Ovary (tissue), 9 donors: ENCODE data around the gene ASH1L. TPM values are rescaled to one million over a fixed set of nuclear protein-coding genes. Genes with fewer than 3 reads are reported as not detected.
"Not testable (repeated sequence)": the region's sequence is repeated elsewhere in the genome, so short reads cannot be mapped to it uniquely, and the experiment has no call there.

Experiments used
- DNase-seq, 5 donors: peaks; one replicate each; pipeline ENCODE4 v3.0.0-alpha.2; 2019 to 2020
- H3K27ac ChIP-seq, 2 donors: fragments of 200-600 bp; one replicate each; pipeline versions ENCODE4 v1.5.1 to v1.8.0; 2019 to 2022
- H3K27me3 ChIP-seq: fragments of 200-600 bp; one replicate; pipeline ENCODE4 v1.8.0; 2022
- H3K36me3 ChIP-seq: fragments of 200-600 bp; sonication (generic); one replicate; pipeline ENCODE4 v1.5.1; 2019
- H3K4me1 ChIP-seq: one replicate; pipeline ENCODE4 v1.8.1; 2013; ENCODE audit warnings: mild to moderate bottlenecking, moderate library complexity; ENCODE audit not compliant: insufficient read depth
- H3K4me3 ChIP-seq: fragments of 200-600 bp; sonication (generic); one replicate; pipeline ENCODE4 v1.5.1; 2017
- H3K9me3 ChIP-seq, 2 donors: fragments of 200-600 bp in 1 of 2; sonication (generic) in 1 of 2; one replicate each; pipeline versions ENCODE4 v1.5.1 to v1.8.1; 2013 to 2019; ENCODE audit warnings: mild to moderate bottlenecking in 1 of 2, moderate library complexity in 1 of 2
- CTCF ChIP-seq, 3 donors: fragments of 450-650 bp in 2 of 3; fragments of 200-600 bp in 1 of 3; IDR thresholded peaks; one replicate each; pipeline versions ENCODE4 v1.5.1 to v1.8.0; 2016 to 2022; ENCODE audit warnings: antibody characterized with exemption in 3 of 3, mild to moderate bottlenecking in 1 of 3
- EP300 ChIP-seq: sonication (generic); formaldehyde crosslinking; IDR thresholded peaks from one replicate; pipeline ENCODE4 v1.6.1; 2017; ENCODE audit warnings: antibody characterized with exemption
- POLR2A ChIP-seq: fragments of 450-650 bp; IDR thresholded peaks from one replicate; pipeline ENCODE4 v1.6.1; 2017; ENCODE audit warnings: antibody characterized with exemption, mild to moderate bottlenecking, moderate library complexity
- WGBS, 3 donors: extraction: QIAGEN DNeasy Blood & Tissue Kit in 1 of 3; methylation state at CpG; one replicate each; pipeline versions ENCODE4 v1.1.5 to v1.1.7; 2013 to 2017; 5-methylcytosine and 5-hydroxymethylcytosine counted together
- intact Hi-C, 4 donors: fragments of 100-400 bp; cut with DNase I; formaldehyde crosslinking; loops; one replicate each; pipeline versions ENCODE4 v1.11.0 to v1.15.1; 2022 to 2023
- polyA plus RNA-seq, 2 donors: library from polyadenylated mRNA; stranded (reverse); fragments of 200-250 nt in 1 of 2; fragments of 350-450 nt in 1 of 2; fragmentation: Illumina TruSeq in 1 of 2; extraction: RNeasy Lipid Tissue Mini Kit (QIAGEN cat#74804) in 1 of 2; gene quantifications; one replicate each; pipeline ENCODE4 v1.2.3, GENCODE V29; 2013 to 2014
- total RNA-seq, 7 donors: library from RNA; depleted of rRNA in 2 of 7; stranded (reverse); fragments of >200 nt in 2 of 7; fragmentation: NEBNext Ultra II Directional in 3 of 7; extraction: Animal tissue kit (Norgen Biotek cat#: 25700) in 3 of 7; gene quantifications; one replicate each; pipeline versions ENCODE4 v1.1.0 to v1.2.4, GENCODE V29; 2016 to 2023
- donor health status: DM: no; HTN: no; CAD: no; lungs with moderate emphysema.
- donor health status: DM: no; HTN: no; CAD: no.
- donor health status: Bipolar disorder and iron deficiency.
- donor health status: DM: yes; HTN: yes; CAD: no.
- donor health status: DM: no; HTN: no; CAD: no.
- donor health status: DM: yes; HTN: yes; CAD: no.

The ASH1L gene
- total and polyA plus RNA-seq, 9 donors = 16.2 to 98.4 (median 63.8) TPM

GRCh38 chr1:155420788-155421187 lies 141.8 kb downstream of the ASH1L start:
- Histone ChIP-seq H3K4me1 (no peaks in the 10 kb centered on the region), H3K27me3 (no peaks in the 10 kb centered on the region), H3K4me3 (no peak overlapping the region), H3K27ac (no peak overlapping the region), H3K9me3 (no peaks in the 10 kb centered on the region), H3K36me3 (no peaks in the 10 kb centered on the region)
- TF ChIP-seq EP300 = no peak
- no peak for TF ChIP-seq CTCF (IDR thresholded peaks at IDR 0.05)
- no peak for TF ChIP-seq POLR2A
- DNase-seq = no peak
- intact Hi-C loops = no loop called here
- 95 to 99% (median 97%) methylated on average over 2 of the region's 2 CpGs for WGBS, 3 donors

GRCh38 chr1:155411840-155412239 lies 150.8 kb downstream of the ASH1L start:
- H3K36me3 ChIP-seq, H3K27ac ChIP-seq, intact Hi-C loops, H3K27me3 ChIP-seq, H3K9me3 ChIP-seq, DNase-seq, H3K4me3 ChIP-seq, H3K4me1 ChIP-seq: not testable (repeated sequence)
- 94 to 96% (median 95%) methylated on average over 9 of the region's 9 CpGs for WGBS, 3 donors

- H3K27ac ChIP-seq = no peak overlapping the region
- no peak overlapping the region for H3K4me3 ChIP-seq
- intact Hi-C loops = no loop called here
- H3K9me3 ChIP-seq = no peaks in the 10 kb centered on the region
- DNase-seq = no peak
- no peak for TF ChIP-seq EP300
- TF ChIP-seq CTCF (IDR thresholded peaks at IDR 0.05) = no peak
- TF ChIP-seq POLR2A = no peak
- WGBS, 3 donors = 100% methylated on average over 1 of the region's 1 CpG
- H3K4me1 ChIP-seq = peaks cover under 1% of the 10 kb centered on the region
- H3K36me3 ChIP-seq = no peaks in the 10 kb centered on the region
- H3K27me3 ChIP-seq = no peaks in the 10 kb centered on the region
These were observed 151.7 kb downstream of the ASH1L start for GRCh38 chr1:155410931-155411330.

GRCh38 chr1:155396874-155397476 lies 165.6 kb downstream of the ASH1L start:
- no peak for DNase-seq
- 92 to 95% (median 93%) methylated on average over 12 of the region's 12 CpGs for WGBS, 3 donors
- intact Hi-C loops = no loop called here
- Histone ChIP-seq H3K4me3 (no peak overlapping the region), H3K27ac (no peak overlapping the region), H3K36me3 (no peaks in the 10 kb centered on the region), H3K9me3 (no peaks in the 10 kb centered on the region), H3K4me1 (peaks cover 1% of the 10 kb centered on the region), H3K27me3 (no peaks in the 10 kb centered on the region)
- TF ChIP-seq EP300 = no peak
- TF ChIP-seq POLR2A = no peak
- TF ChIP-seq CTCF (IDR thresholded peaks at IDR 0.05) = no peak

GRCh38 chr1:155392898-155393411 lies 169.6 kb downstream of the ASH1L start:
- Histone ChIP-seq H3K4me1 (peaks cover 1% of the 10 kb centered on the region), H3K27me3 (no peaks in the 10 kb centered on the region), H3K27ac (no peak overlapping the region), H3K36me3 (no peaks in the 10 kb centered on the region), H3K4me3 (no peak overlapping the region), H3K9me3 (no peaks in the 10 kb centered on the region)
- no peak for DNase-seq
- WGBS, 3 donors = 41 to 68% (median 56%) methylated on average over 5 of the region's 5 CpGs
- intact Hi-C loops = no loop called here
- TF ChIP-seq EP300 (no peak), CTCF (IDR thresholded peaks at IDR 0.05) (no peak), POLR2A (no peak)
